Upper lobe of left lung (tissue), 6 donors: Measurements from ENCODE around the gene DLX6. TPM values are rescaled to one million over a fixed set of nuclear protein-coding genes. Genes with fewer than 3 reads are reported as not detected.

Source experiments
- ATAC-seq, 2 donors: fragments of 200-7000 bp; cut with Tn5 transposase; one replicate each; pipeline ENCODE4 v1.9.1; 2022; ENCODE audit warnings: mild to moderate bottlenecking in 2 of 2, moderate library complexity in 2 of 2; ENCODE audit not compliant: low FRiP score in 2 of 2
- DNase-seq, 2 donors: peaks; one replicate each; pipeline ENCODE4 v3.0.0-alpha.2; 2019 to 2020
- H3K27ac ChIP-seq, 4 donors: fragments of 200-600 bp; sonication (generic); one replicate each; pipeline ENCODE4 v1.5.1; 2016 to 2019
- H3K27me3 ChIP-seq, 4 donors: fragments of 200-600 bp; sonication (generic); one replicate each; pipeline ENCODE4 v1.5.1; 2017 to 2019
- H3K36me3 ChIP-seq, 4 donors: fragments of 200-600 bp; sonication (generic); one replicate each; pipeline ENCODE4 v1.5.1; 2016 to 2019
- H3K4me1 ChIP-seq, 4 donors: fragments of 200-600 bp; sonication (generic); one replicate each; pipeline ENCODE4 v1.5.1; 2018 to 2019
- H3K4me3 ChIP-seq, 4 donors: fragments of 200-600 bp; sonication (generic); one replicate each; pipeline ENCODE4 v1.5.1; 2017 to 2019; ENCODE audit warnings: mild to moderate bottlenecking in 2 of 4, moderate library complexity in 1 of 4
- H3K9me3 ChIP-seq, 4 donors: fragments of 200-600 bp; sonication (generic); one replicate each; pipeline ENCODE4 v1.5.1; 2018 to 2019
- EP300 ChIP-seq, 4 donors: sonication (generic); formaldehyde crosslinking; IDR thresholded peaks; one replicate each; pipeline ENCODE4 v1.5.1; 2017; ENCODE audit warnings: antibody characterized with exemption in 4 of 4, control low read depth in 2 of 4
- POLR2A ChIP-seq, 4 donors: fragments of 450-650 bp; IDR thresholded peaks; one replicate each; pipeline ENCODE4 v1.5.1; 2016 to 2017; ENCODE audit warnings: antibody characterized with exemption in 4 of 4, mild to moderate bottlenecking in 2 of 4
- POLR2AphosphoS5 ChIP-seq, 2 donors: sonication (generic); formaldehyde crosslinking; IDR thresholded peaks; one replicate each; pipeline ENCODE4 v1.5.1; 2017; ENCODE audit warnings: antibody characterized with exemption in 2 of 2
- whole genome bisulfite sequencing, 2 donors: methylation state at CpG; one replicate each; pipeline ENCODE4 v1.1.5; 2017 to 2018; 5-methylcytosine and 5-hydroxymethylcytosine counted together
- total RNA-seq, 6 donors: library from RNA; depleted of rRNA in 4 of 6; stranded (reverse); fragments of >200 nt in 4 of 6; gene quantifications; one replicate each; pipeline versions ENCODE4 v1.1.0 to v1.2.1, GENCODE V29; 2016 to 2021
- TF ChIP-seq, protein P1 (sequence below), 6 experiments: fragments of 450-650 bp in 4 of 6; fragments of 200-600 bp in 2 of 6; sonication (generic) in 2 of 6; IDR thresholded peaks; one replicate each; pipeline ENCODE4 v1.5.1; 2016 to 2019; ENCODE audit warnings: antibody characterized with exemption in 6 of 6
- donor health status: DM: no; HTN: no; CAD: no; lungs with moderate emphysema.
- donor health status: DM: no; HTN: yes; CAD: no; lungs with severe emphysema.

Gene DLX6
- total RNA-seq, 6 donors from 2014 or later = not detected

DNA sequence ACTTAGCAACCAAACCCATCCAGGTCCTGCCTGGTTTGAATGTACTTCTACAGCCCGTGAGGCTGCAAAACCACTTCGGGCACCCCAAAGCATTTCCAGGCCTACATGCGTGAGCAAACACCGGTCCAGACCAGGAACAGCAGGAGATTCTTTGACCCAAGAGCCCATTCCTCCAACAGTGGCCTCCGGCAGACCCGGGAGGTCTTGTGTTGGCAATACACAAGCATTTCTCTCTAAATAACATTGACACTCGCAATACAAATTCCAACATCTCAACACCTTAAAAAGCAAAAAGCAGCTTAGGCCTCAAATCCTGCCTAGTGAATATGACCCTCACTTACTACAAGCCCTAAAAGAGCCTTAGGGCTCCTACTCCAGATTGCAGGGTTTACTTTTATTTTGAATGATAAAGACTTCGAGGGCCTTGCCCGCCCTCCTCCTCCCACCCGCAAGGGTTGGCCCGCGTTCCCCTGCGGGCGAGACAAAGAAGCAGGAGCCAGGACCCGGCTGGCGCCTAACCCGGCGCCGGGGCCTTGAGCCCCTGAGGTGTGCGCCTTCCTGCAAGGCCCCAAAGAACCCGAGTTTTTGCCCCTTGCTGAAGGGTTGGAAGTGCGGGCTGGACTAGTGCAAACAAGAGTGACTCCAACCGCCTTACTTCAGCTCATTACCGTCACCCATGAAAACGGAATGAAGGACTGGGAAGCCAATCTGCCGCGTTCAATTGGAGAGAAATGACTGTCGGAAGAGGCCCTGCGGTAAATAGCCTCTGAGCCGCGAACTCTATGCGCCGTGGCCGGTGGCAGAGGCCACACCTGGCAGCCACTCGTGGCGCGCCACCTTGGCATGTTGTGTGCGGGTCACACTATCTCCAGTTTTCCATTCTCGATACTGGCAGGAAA lies 3.4 kb upstream of the DLX6 start:
- Histone ChIP-seq H3K27me3 (peaks cover 0 to 77% (median 51%) of the 10 kb centered on the region in 4 donors), H3K27ac (no peak overlapping the region), H3K9me3 (no peaks in the 10 kb centered on the region), H3K36me3 (no peaks in the 10 kb centered on the region), H3K4me1 (peaks cover 15 to 36% (median 21%) of the 10 kb centered on the region in 4 donors), H3K4me3 (no peak overlapping the region)
- DNase-seq (peak in 1 of 2 donors; percentile 61), ATAC-seq (no peak)
- WGBS, 2 donors = 29 to 31% methylated on average over 31 to 39 of the region's 39 CpGs
- TF ChIP-seq POLR2AphosphoS5 (IDR thresholded peaks at IDR 0.05) (no peak), POLR2A (IDR thresholded peaks at IDR 0.05) (no peak), EP300 (IDR thresholded peaks at IDR 0.05) (no peak)
- TF ChIP-seq, protein P1, sequence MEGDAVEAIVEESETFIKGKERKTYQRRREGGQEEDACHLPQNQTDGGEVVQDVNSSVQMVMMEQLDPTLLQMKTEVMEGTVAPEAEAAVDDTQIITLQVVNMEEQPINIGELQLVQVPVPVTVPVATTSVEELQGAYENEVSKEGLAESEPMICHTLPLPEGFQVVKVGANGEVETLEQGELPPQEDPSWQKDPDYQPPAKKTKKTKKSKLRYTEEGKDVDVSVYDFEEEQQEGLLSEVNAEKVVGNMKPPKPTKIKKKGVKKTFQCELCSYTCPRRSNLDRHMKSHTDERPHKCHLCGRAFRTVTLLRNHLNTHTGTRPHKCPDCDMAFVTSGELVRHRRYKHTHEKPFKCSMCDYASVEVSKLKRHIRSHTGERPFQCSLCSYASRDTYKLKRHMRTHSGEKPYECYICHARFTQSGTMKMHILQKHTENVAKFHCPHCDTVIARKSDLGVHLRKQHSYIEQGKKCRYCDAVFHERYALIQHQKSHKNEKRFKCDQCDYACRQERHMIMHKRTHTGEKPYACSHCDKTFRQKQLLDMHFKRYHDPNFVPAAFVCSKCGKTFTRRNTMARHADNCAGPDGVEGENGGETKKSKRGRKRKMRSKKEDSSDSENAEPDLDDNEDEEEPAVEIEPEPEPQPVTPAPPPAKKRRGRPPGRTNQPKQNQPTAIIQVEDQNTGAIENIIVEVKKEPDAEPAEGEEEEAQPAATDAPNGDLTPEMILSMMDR (IDR thresholded peaks at IDR 0.05) = no peak

DNA sequence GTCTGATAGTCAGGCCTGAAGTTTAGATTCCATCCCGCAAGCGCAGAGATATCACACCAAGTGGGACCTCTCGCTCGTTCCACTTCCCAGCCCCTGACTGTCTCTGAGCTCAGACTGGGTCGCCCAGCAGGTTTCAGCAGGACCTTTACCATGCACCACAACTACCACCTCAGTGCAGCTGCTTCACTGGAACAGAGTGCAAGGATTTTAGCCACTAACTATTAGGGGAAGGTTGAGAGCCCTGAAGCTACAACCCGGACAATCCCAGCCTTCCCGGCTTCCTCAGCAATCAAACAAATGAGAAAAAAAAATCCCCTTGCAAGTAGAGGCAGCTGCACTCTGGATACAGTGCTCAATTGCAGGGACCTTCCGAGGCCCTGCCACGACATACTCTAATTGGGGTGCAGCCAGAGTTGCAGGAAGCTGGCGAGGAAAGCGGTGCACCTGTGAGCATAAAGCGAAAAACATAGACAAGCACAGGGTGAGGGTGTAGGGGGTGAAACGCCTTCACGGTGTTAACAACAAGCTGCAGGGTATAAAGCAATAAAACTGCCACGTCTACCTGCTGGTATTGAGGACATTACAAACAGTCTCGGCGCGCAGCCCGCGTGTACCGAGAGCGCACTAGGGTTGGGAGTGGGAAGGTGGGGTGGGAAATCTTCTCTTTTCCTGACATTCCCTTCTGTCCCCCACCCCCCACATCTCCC lies 2.6 kb upstream of the DLX6 start:
- Histone ChIP-seq H3K36me3 (no peaks in the 10 kb centered on the region), H3K9me3 (no peaks in the 10 kb centered on the region), H3K27me3 (peaks cover 0 to 77% (median 52%) of the 10 kb centered on the region in 4 donors), H3K4me1 (peaks cover 16 to 41% (median 22%) of the 10 kb centered on the region in 4 donors), H3K27ac (no peak overlapping the region), H3K4me3 (no peak overlapping the region)
- no peak for ATAC-seq
- no peak for DNase-seq
- TF ChIP-seq POLR2AphosphoS5 (IDR thresholded peaks at IDR 0.05) (no peak), POLR2A (IDR thresholded peaks at IDR 0.05) (no peak), EP300 (IDR thresholded peaks at IDR 0.05) (no peak)
- TF ChIP-seq, protein P1 (IDR thresholded peaks at IDR 0.05) = no peak
- 14 to 16% methylated on average over 22 of the region's 22 CpGs for WGBS, 2 donors

DNA sequence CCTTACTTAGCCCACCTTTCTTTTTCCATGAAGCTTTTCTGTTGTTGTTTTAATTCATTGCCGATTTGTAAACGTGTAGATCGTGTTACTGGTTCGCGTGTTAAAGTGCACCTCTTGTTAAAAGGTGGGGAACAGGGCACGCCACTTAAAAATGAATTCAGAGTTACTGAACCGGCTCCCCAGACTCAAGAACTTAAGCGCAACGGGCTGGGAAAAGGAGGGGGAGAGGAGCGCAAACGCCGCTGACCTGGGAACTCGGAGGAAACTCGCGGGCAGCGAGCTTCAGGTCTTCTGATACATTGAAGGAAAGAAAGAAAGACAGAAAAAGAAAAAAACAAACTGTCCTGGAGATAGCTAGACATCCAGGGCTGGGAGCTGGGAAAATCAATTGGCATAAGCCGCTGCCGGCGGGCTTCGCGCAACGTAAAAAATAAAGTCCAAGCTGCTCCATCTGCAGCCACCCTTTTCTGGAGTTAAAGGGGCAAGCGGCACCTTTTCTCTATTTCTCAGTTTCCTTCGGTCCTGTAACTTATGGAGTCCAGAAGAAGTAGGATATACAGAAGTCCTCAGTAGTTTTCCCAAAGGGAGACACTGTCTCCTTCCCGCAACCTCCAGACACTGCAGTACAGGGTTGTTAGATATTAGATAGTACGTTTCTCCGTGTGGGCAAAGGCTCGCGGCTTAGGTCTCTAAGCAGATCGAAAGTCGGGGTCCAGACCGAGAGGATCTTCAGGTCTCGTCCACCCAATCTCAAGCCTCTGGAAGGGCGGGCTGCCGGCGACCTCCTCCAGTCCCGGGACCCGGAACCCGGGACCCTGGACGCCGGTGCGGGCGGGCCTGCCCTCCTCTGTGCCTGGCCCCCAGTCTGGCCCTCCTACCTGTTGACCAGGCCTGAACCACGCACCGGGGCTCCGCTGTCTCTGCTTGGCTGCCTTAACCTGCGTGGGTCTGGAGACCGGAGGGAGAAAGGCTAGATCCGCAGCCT lies 1.8 kb upstream of the DLX6 start:
- H3K4me3 ChIP-seq = no peak overlapping the region
- ATAC-seq (no peak), DNase-seq (peak in 1 of 2 donors; percentile 60)
- H3K36me3 ChIP-seq = no peaks in the 10 kb centered on the region
- TF ChIP-seq, protein P1 (IDR thresholded peaks at IDR 0.05) = no peak
- TF ChIP-seq POLR2AphosphoS5 (IDR thresholded peaks at IDR 0.05) = no peak
- WGBS, 2 donors = 10% methylated on average over 31 to 36 of the region's 49 CpGs
- H3K27ac ChIP-seq = no peak overlapping the region
- peaks cover 16 to 38% (median 22%) of the 10 kb centered on the region in 4 donors for H3K4me1 ChIP-seq
- no peaks in the 10 kb centered on the region for H3K9me3 ChIP-seq
- H3K27me3 ChIP-seq = peaks cover 0 to 71% (median 48%) of the 10 kb centered on the region in 4 donors

DNA sequence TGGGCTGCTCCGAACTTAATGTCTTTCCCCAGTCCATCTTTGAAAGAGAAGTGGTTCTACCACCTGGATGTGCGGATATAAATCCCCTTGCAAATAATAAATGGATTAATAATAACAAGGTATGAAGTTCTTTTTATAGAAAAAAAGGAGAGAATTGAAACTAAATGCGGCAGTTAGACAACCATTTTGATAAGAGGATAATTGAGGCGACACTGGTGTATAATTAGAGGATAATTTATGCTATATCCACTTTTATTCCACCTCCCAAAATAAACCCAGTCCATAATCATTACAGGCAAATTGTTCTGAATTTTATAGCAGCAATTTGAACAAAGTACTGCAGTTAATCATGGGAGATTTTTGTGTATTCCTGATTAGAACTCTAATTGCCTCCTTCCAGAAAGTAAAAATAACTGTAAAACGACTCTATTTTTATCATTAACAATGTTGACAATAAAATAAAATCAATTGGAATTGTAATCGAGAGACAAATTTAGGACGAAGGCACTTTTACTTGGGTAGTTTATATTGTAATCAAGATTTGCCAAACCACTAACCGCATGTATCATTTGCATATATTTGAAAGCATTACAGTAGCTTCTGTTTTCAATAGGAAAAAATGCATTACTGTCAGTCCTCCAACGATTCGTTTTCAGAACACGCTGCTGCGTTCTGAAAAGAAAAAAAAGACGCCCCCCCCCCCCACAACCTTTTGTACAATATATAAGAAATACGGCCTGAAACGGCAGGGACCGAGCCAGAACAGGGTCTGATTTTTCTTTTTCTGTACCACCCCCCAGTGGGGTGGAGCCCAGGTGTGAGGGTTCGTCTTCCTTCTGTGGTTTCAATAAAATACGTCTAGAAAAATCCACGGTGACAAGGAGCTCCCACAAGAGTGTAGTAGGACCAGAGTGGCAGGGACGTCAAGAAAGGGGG lies 838 bp upstream of the DLX6 start:
- Histone ChIP-seq H3K27ac (no peak overlapping the region), H3K27me3 (peaks cover 0 to 63% (median 45%) of the 10 kb centered on the region in 4 donors), H3K36me3 (no peaks in the 10 kb centered on the region), H3K4me3 (no peak overlapping the region), H3K9me3 (no peaks in the 10 kb centered on the region), H3K4me1 (peaks cover 16 to 35% (median 22%) of the 10 kb centered on the region in 4 donors)
- no peak for DNase-seq
- 7 to 9% methylated on average over 20 of the region's 20 CpGs for WGBS, 2 donors
- ATAC-seq = no peak
- TF ChIP-seq POLR2A (IDR thresholded peaks at IDR 0.05) (no peak), EP300 (IDR thresholded peaks at IDR 0.05) (no peak)
- TF ChIP-seq, protein P1 (IDR thresholded peaks at IDR 0.05) = no peak
